OCI-LY3 (cell line): Measurements from ENCODE around the gene PAXIP1.

Source experiments
- EZH2phosphoT487 ChIP-seq: fragments of 200-600 bp; shearing (Covaris generic); IDR thresholded peaks from 2 replicates; pipeline ENCODE4 v1.6.1; 2018; ENCODE audit warnings: antibody characterized with exemption, mixed run types, low read depth
- TF ChIP-seq, protein P1 (sequence below): fragments of 200-600, 300-600 bp; sonication (generic); IDR thresholded peaks from 2 replicates; pipeline ENCODE4 v1.5.1; 2014; ENCODE audit warnings: antibody characterized with exemption, low read length, low read depth

DNA sequence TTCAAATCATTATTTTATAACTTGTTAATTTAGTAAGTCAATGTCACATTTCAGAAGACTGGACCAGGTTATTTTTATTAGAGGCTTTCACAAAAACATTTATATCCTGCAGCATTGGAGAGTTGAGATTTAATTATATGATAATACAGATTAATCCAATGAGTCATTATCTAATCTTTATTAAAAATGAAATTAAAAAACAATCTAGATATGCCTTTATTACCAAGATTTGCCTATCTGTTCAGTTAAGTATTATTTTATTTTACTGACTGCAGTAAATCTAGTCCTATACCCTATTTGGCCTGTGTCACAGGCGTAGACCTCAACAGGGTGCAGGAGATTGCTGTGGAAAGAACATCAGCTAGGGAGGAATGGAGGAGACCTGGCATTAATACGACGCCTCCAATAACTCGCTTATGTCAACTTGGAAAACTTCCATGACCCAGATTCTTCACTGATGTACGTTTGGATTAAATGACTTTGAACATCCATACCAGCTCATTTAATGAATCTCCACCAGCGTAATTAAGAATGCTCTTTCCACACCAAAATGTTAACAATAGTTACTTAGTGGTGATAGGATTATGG lies 18.2 kb downstream of the PAXIP1 start:
- TF ChIP-seq, protein P1, sequence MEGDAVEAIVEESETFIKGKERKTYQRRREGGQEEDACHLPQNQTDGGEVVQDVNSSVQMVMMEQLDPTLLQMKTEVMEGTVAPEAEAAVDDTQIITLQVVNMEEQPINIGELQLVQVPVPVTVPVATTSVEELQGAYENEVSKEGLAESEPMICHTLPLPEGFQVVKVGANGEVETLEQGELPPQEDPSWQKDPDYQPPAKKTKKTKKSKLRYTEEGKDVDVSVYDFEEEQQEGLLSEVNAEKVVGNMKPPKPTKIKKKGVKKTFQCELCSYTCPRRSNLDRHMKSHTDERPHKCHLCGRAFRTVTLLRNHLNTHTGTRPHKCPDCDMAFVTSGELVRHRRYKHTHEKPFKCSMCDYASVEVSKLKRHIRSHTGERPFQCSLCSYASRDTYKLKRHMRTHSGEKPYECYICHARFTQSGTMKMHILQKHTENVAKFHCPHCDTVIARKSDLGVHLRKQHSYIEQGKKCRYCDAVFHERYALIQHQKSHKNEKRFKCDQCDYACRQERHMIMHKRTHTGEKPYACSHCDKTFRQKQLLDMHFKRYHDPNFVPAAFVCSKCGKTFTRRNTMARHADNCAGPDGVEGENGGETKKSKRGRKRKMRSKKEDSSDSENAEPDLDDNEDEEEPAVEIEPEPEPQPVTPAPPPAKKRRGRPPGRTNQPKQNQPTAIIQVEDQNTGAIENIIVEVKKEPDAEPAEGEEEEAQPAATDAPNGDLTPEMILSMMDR: no peak
- TF ChIP-seq EZH2phosphoT487: no peak
